ENCODE data around the gene SKA2.
"Not testable (repeated sequence)": the region's sequence is repeated elsewhere in the genome, so short reads cannot be mapped to it uniquely, and the experiment has no call there.

The SKA2 gene

DNA sequence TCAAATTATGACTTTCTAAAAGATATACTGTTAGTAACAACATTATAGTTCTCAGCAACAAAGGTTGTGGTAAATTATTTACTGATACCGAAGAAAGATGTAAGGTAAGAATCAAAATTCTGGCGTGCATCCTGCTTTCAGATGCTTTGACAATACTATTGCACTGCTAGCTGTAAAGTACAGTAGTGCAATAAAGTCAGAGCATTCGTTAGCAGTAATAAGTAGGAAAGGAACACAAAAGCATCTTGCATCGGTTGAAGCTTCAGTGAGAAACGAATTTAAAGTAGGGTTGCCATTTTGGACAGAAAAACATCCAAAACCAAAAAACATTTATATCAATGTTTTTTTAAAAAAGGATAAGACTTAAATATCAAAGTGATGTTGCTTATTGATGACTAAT is 4.0 kb downstream of the SKA2 start:
- no peak for DNase-seq

- peak; percentile 25 for DNase-seq
Observed at GRCh38 chr17:59149841-59150511, 5.0 kb downstream of the SKA2 start.

GRCh38 chr17:59149051-59149450 is 5.9 kb downstream of the SKA2 start:
- DNase-seq, result no peak

GRCh38 chr17:59145571-59146096 is 9.4 kb downstream of the SKA2 start:
- no peak for DNase-seq

DNA sequence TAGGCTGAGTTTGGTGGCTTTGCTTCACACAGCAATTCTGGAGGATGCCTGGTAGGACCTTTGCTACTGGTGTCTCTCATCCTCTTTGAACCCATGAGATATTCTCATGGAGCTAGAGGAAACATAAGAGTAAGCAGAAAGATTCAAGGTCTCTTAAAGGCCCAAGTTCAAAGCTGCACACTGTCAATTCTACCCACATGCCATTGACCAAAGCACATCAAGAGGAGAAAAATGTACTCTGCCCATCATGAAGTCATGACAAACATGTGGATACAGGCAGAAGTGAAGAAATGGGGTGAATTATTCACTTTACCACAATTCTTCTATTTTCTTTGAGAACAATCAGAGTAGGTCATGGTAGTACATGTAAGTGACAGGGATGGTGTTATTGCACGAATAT is 13.1 kb downstream of the SKA2 start:
- DNase-seq, result no peak

- no peak for DNase-seq
Observed at GRCh38 chr17:59139939-59140338, 15.0 kb downstream of the SKA2 start.

DNA sequence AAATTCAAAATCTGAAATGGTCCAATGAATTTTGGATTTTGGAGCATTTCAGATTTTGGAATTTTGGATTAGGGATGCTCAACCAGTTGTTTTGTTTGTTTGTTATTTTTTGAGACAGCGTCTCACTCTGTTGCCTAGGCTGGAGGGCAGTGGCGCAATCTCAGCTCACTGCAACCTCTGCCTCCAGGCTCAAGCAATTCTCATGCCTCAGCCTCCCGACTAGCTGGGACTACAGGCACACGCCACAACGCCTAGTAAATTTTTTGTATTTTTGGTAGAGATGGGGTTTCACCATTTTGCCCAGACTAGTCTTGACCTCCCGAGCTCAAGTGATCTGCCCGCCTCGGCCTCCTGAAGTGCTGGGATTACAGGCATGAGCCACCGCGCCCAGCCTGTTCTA is 16.6 kb downstream of the SKA2 start:
- DNase-seq, result not testable (repeated sequence)

DNA sequence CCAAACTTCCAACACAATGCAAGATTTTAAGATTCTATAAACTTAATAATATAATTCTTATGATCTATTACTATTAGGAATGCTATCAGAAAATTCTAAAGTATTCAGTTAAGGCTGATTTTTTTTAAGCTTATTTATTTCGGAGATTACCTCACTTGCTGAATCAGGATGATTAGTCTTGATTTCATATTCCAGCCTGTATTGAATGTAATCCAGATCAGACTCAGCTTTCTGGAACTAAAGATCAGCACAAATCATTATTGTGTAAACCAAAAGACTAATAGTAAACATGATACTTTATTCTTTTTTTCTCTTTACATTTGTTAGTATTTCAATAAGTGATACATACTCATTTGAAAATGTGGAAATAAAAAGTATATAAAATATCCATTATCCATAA is 23.9 kb downstream of the SKA2 start:
- no peak for DNase-seq

DNA sequence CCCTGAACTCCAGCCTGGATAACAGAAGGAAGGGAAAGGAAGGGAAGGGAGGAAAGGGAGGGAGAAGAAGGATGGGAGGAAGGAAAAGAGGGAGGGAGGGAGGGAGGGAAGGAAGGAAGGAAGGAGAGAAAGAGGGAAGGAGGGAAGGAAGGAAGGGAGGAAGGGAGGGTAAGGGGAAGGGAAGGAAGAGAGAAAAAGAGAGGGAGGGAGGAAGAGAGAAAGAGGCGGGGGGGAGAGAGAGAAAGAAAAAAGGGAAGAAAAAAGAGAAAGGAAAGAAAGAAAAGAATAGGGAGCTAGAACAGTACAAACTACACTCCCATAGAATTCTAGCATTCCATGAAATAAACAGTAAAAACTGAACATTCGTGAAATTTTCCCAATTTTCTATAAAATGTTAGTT is 25.2 kb downstream of the SKA2 start:
- DNase-seq, result no peak

GRCh38 chr17:59126809-59127417 is 28.1 kb downstream of the SKA2 start:
- no peak for DNase-seq

GRCh38 chr17:59124665-59125064 is 30.3 kb downstream of the SKA2 start:
- no peak for DNase-seq

GRCh38 chr17:59121901-59122480 is 33.0 kb downstream of the SKA2 start:
- no peak for DNase-seq

DNA sequence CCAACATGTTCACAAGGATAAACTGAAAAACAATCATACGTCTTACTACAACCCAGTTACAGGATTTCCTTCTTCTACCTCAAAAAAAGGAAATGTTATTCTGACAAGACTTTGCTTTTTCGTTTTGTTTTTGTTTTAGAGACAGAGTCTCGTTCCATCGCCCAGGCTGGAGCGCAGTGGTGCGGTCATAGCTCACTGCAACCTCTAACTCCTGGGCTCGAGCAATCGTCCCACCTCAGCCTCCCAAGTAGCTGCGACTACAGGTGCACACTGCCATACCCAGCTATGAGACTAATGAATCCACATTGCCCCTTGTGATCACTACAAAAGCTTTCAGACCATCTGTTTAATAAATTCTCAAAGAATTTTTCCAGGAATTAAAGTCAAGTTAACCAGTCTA is 39.5 kb downstream of the SKA2 start:
- DNase-seq, result no peak

- no peak for DNase-seq
Observed at GRCh38 chr17:59111539-59111938, 43.4 kb downstream of the SKA2 start.

DNA sequence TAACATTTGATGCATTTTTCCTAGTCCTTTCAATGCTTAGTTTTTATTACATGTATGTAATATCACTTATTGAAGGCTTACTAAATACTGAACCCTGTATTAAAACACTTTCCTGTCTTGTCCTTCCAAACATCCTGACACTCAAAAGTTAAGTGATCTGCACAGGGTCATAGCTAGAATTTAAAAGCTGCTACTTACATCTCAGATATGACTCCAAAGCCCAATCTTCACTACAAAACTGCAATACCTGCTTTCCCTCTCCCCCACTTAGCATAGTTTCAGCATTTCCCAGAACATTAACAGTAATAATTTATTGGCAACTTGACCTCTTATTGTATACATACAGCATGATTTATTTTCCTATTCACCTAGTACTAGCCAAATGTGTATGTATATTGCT is 44.0 kb downstream of the SKA2 start:
- DNase-seq, result no peak

GRCh38 chr17:59108400-59109102 is 46.4 kb downstream of the SKA2 start:
- no peak for DNase-seq

DNA sequence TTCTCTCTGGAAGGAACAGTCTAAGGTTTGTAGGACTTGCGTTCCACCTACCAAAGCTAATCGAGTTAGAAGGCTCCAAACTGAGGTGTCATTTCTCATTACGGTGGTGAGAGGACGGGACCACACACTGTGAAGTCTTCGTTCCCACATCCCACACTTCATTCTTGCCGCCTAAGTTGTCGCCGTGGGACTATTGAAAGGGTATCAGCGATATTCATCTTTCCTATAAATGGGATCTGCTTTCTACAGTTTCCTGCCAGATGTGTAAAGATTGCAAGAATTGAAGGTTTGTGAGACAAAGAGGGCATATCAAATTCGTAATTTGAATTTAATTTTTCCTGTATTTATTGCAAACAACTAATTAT is 47.7 kb downstream of the SKA2 start:
- DNase-seq, result no peak

GRCh38 chr17:59106463-59107305 is 48.3 kb downstream of the SKA2 start, which contains the start of gene TRIM37:
Gene TRIM37, minus strand, starts transcription at chr17:59106880. Its CDS starts 419 bp downstream, at chr17:59106461.
- DNase-seq, result peak; percentile 99

- peak; percentile 79 for DNase-seq
Observed at GRCh38 chr17:59105852-59106462, 49.0 kb downstream of the SKA2 start.

DNA sequence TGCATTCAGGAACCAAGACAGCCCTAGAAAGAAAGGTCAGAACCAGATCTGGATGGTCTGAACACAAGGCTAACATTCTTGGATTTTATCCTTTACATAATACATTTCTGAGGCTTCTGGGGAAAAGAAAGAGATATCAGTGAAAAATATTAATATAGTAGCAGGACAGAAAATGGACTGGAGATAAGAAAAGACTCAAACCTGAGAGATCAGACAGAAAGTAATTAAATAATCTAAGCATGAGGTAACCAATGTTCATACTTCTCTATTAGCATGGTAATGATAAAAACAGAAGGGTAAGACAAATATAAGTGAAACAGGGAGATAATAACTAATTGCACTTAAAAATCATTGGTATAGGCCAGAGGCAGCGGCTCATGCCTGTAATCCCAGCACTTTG is 53.8 kb downstream of the SKA2 start:
- DNase-seq, result no peak

- no peak for DNase-seq
Observed at GRCh38 chr17:59097876-59098275, 57.1 kb downstream of the SKA2 start.

GRCh38 chr17:59094861-59095530 is 60.0 kb downstream of the SKA2 start:
- no peak for DNase-seq
